ENCODE results near the gene CHKA.

DNA sequence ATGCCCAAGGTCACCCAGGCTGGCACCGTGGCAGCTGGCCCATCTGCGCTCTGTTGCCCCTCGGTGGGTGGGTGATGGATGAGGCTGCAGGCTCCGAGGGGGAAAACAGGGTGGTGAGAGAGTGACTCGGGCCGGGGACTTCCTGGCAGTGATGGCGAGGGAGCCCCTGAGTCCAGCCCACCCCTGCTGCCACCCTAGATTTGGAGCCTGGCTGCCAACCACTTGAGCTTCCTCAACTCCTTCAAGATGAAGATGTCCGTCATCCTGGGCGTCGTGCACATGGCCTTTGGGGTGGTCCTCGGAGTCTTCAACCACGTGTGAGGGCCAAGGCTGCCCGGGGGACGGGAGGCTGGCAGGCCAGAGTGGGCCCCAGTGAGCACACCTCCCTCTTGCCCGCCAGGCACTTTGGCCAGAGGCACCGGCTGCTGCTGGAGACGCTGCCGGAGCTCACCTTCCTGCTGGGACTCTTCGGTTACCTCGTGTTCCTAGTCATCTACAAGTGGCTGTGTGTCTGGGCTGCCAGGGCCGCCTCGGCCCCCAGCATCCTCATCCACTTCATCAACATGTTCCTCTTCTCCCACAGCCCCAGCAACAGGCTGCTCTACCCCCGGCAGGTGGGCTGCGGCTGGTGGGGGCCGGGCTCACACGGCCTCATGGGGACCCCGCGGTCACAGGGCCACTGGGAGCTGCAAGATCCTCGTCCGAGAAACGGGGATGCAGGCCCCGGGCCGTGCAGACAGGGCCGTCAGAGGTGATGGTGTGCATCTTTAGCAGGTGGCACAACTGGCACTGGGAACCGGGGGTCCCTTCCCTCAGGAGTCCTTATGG, 72.3 kb downstream of the CHKA start:
- TF ChIP-seq SUZ12 (IDR thresholded peaks at IDR 0.05; ENCODE audit: extremely low read depth, insufficient read depth, insufficient read length) (no peak), ZNF274 (IDR thresholded peaks at IDR 0.05; ENCODE audit: low read depth, low read length) (no peak)
